Neural progenitor cell (in vitro differentiated cells): ENCODE data around the gene CETN3.

Source experiments
- EZH2 ChIP-seq: fragments of 200-600 bp; sonication (generic); IDR thresholded peaks from 2 replicates; pipeline ENCODE4 v1.6.1; 2017; ENCODE audit warnings: antibody characterized with exemption, mild to moderate bottlenecking, moderate library complexity
- EZH2phosphoT487 ChIP-seq: fragments of 200-600 bp; sonication (generic); IDR thresholded peaks from 2 replicates; pipeline ENCODE4 v1.6.1; 2017; ENCODE audit warnings: antibody characterized with exemption

DNA sequence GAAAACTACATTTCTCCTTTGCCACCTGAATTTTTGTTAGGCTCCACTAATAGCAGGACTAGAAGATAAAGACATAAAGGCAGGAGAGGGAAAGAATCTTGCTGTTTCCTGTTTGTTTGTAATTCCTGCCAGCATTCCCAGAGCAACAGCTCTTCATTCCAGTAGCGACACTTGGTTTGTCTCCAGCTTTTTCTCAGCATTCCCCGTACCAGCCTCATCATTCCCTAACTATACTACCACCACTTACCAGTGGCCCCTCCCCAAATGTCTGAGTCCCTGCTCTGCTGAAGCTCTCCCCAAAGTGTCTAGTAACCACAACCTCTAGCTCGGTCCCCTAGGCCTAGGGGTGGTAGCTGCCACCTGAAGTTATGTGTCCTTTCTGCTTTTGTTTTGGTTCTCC lies 18.6 kb downstream of the CETN3 start:
- no peak for TF ChIP-seq EZH2
- TF ChIP-seq EZH2phosphoT487, result no peak
